DND-41 (cell line): ENCODE data around the gene TPRX1.
"Not testable (repeated sequence)": the region's sequence is repeated elsewhere in the genome, so short reads cannot be mapped to it uniquely, and the experiment has no call there.

Experiments
- EZH2 ChIP-seq: IDR thresholded peaks from 3 replicates; pipeline ENCODE4 v1.6.1; 2012; ENCODE audit warnings: borderline replicate concordance, low read depth, mild to moderate bottlenecking, moderate library complexity, low read length, inconsistent platforms; ENCODE audit not compliant: severe bottlenecking
- TF ChIP-seq, protein P1 (sequence below): IDR thresholded peaks from 2 replicates; pipeline ENCODE4 v1.5.1; 2012; ENCODE audit warnings: borderline replicate concordance, low read length, moderate library complexity, mild to moderate bottlenecking; ENCODE audit not compliant: poor library complexity, severe bottlenecking; ENCODE audit errors: extremely low read depth

DNA sequence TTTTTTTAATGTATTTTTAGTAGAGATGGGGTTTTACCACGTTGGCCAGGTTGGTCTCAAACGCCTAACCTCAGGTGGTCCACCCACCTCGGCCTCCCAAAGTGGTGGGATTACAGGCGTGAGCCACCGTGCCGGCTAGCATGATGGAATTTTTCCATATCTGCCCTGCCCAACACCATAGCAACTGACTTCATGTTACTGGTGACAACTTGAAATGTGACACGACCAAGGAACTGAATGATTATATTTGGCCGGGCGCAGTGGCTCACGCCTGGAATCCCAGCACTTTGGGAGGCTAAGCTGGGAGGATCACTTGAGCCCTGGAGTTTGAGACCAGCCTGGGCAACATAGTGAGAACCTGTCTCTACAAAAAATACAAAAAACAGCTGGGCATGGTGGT is 17.0 kb downstream of the TPRX1 start:
- TF ChIP-seq, protein P1, sequence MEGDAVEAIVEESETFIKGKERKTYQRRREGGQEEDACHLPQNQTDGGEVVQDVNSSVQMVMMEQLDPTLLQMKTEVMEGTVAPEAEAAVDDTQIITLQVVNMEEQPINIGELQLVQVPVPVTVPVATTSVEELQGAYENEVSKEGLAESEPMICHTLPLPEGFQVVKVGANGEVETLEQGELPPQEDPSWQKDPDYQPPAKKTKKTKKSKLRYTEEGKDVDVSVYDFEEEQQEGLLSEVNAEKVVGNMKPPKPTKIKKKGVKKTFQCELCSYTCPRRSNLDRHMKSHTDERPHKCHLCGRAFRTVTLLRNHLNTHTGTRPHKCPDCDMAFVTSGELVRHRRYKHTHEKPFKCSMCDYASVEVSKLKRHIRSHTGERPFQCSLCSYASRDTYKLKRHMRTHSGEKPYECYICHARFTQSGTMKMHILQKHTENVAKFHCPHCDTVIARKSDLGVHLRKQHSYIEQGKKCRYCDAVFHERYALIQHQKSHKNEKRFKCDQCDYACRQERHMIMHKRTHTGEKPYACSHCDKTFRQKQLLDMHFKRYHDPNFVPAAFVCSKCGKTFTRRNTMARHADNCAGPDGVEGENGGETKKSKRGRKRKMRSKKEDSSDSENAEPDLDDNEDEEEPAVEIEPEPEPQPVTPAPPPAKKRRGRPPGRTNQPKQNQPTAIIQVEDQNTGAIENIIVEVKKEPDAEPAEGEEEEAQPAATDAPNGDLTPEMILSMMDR, result not testable (repeated sequence)
- not testable (repeated sequence) for TF ChIP-seq EZH2
